ENCODE data around the gene LPAR4.

LPAR4 gene

GRCh38 chrX:78746496-78746895 lies 1.0 kb upstream of the LPAR4 start:
- no peak for TF ChIP-seq CTCF (conservative IDR thresholded peaks at IDR 0.05; ENCODE audit: low read length)
- no peak for DNase-seq (ENCODE audit: low read depth)
- H3K4me3 ChIP-seq (ENCODE audit: low read length), result no peak overlapping the region

GRCh38 chrX:78747971-78748370 lies 451 bp downstream of the LPAR4 start:
- TF ChIP-seq CTCF (conservative IDR thresholded peaks at IDR 0.05; ENCODE audit: low read length), result no peak
- H3K4me3 ChIP-seq (ENCODE audit: low read length), result peak overlapping the region; percentile 49

DNA sequence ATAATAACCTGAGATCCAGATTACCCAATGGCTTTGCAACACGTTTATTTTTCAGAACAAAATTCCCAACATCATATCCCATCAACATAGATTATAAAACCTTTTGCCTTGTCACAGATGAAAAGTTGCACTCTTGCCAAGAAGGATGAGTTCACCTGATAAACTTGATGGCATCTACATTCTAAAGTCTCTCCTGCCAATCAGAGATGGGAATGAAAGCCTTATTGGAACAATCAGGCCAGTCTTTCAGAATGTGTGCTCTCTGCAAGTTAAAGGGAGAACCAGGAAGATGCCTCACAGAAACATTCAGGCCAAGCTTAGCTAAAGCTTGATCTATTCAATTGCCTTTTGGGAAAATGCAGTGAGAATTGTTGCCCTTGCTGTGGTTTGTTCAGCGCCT lies 1.3 kb downstream of the LPAR4 start:
- no peak for TF ChIP-seq CTCF (conservative IDR thresholded peaks at IDR 0.05; ENCODE audit: low read length)
- no peak for DNase-seq (ENCODE audit: low read depth)
- no peak overlapping the region for H3K4me3 ChIP-seq (ENCODE audit: low read length)

More at GRCh38 chrX:78747971-78748370, 451 bp downstream of the LPAR4 start:
- DNase-seq (ENCODE audit: low read depth), result no peak

- no peak overlapping the region for H3K4me3 ChIP-seq (ENCODE audit: low read length)
- no peak for DNase-seq (ENCODE audit: low read depth)
- no peak for TF ChIP-seq CTCF (conservative IDR thresholded peaks at IDR 0.05; ENCODE audit: low read length)
These were observed 6.1 kb downstream of the LPAR4 start for GRCh38 chrX:78753571-78753970.

GRCh38 chrX:78754917-78755316 lies 7.4 kb downstream of the LPAR4 start:
- no peak for DNase-seq (ENCODE audit: low read depth)
- H3K4me3 ChIP-seq (ENCODE audit: low read length), result no peak overlapping the region
- TF ChIP-seq CTCF (conservative IDR thresholded peaks at IDR 0.05; ENCODE audit: low read length), result no peak

DNA sequence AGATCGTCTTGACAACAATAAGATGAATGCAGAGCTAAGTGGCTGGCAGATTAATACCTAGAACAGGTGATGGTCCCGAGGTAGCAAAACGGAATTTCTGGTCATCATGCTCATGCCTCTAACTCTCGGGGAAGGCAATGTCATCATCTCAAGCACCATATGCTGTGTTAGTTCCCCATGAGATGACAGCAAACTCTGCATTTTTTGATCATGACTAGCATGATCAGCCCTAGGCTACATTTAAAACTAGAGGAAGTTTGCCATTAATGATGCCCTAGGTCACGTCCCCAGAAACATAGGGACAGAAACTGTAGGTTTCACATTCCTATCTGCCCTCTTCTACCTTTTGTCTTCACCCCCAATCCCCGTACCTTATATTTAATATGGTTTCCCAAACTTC lies 11.6 kb downstream of the LPAR4 start:
- no peak overlapping the region for H3K4me3 ChIP-seq (ENCODE audit: low read length)
- no peak for DNase-seq (ENCODE audit: low read depth)
- no peak for TF ChIP-seq CTCF (conservative IDR thresholded peaks at IDR 0.05; ENCODE audit: low read length)

GRCh38 chrX:78769101-78769755 lies 21.7 kb downstream of the LPAR4 start:
- no peak overlapping the region for H3K4me3 ChIP-seq (ENCODE audit: low read length)
- no peak for TF ChIP-seq CTCF (conservative IDR thresholded peaks at IDR 0.05; ENCODE audit: low read length)
- DNase-seq (ENCODE audit: low read depth), result no peak

Data from AG10803 (cell line).